22Rv1 (cell line): ENCODE results near the gene UBAC1.

Experiments
- CTCF ChIP-seq: fragments of 450-650 bp; IDR thresholded peaks from 2 replicates; pipeline ENCODE4 v1.5.1; 2017; ENCODE audit warnings: mild to moderate bottlenecking
- ZFX ChIP-seq: fragments of 450-650 bp; IDR thresholded peaks from 2 replicates; pipeline ENCODE4 v1.6.1; 2017; ENCODE audit warnings: antibody characterized with exemption, borderline replicate concordance

GRCh38 chr9:136010176-136010575 is 49.0 kb upstream of the UBAC1 start:
- no peak for TF ChIP-seq CTCF
- no peak for TF ChIP-seq ZFX
